ENCODE measurements around the gene ADCY10.

The ADCY10 gene

GRCh38 chr1:167862432-167863076 is 51.4 kb downstream of the ADCY10 start:
- Histone ChIP-seq H3K4me3 (no peak overlapping the region), H3K27ac (no peak overlapping the region)
- TF ChIP-seq, protein P1, sequence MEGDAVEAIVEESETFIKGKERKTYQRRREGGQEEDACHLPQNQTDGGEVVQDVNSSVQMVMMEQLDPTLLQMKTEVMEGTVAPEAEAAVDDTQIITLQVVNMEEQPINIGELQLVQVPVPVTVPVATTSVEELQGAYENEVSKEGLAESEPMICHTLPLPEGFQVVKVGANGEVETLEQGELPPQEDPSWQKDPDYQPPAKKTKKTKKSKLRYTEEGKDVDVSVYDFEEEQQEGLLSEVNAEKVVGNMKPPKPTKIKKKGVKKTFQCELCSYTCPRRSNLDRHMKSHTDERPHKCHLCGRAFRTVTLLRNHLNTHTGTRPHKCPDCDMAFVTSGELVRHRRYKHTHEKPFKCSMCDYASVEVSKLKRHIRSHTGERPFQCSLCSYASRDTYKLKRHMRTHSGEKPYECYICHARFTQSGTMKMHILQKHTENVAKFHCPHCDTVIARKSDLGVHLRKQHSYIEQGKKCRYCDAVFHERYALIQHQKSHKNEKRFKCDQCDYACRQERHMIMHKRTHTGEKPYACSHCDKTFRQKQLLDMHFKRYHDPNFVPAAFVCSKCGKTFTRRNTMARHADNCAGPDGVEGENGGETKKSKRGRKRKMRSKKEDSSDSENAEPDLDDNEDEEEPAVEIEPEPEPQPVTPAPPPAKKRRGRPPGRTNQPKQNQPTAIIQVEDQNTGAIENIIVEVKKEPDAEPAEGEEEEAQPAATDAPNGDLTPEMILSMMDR (IDR thresholded peaks at IDR 0.05): no peak
- DNase-seq (ENCODE audit: low spot score): no peak

DNA sequence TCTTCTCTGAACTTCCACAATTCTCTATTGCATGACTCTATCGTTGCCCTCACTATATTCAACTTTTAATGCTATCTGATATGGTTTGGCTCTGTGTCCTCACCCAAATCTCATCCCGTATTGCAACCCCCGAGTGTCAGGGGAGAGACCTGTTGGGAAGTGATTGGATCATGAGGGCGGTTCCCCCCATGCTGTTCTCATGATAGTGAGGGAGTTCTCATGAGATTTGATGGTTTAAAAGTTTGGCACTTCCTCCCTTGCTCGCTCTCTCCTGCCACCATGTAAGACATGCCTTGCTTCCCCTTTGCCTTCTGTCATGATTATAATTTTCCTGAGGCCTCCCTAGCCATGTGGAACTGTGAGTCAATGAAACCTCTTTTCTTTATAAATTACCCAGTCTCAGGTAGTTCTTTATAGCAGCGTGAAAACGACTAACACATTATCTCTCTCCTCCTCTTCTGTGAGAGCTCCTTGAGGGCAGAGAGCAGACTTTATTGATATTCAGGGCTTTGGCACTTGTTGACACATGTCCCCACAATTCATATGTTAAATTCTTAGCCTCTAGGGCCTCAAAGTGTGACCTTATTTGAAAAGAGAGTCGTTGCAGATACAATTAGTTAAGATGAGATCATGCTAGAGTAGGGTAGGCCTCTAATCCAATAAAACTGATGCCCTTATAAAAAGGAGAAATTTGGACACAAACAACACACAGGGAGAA is 52.1 kb downstream of the ADCY10 start:
- Histone ChIP-seq H3K27ac (no peak overlapping the region), H3K4me3 (no peak overlapping the region)
- DNase-seq (ENCODE audit: low spot score): no peak
- TF ChIP-seq, protein P1 (IDR thresholded peaks at IDR 0.05): no peak

- H3K27ac ChIP-seq: no peak overlapping the region
- H3K4me3 ChIP-seq: no peak overlapping the region
- DNase-seq (ENCODE audit: low spot score): no peak
- TF ChIP-seq, protein P1 (IDR thresholded peaks at IDR 0.05): no peak
Measured at GRCh38 chr1:167860231-167860923, 53.6 kb downstream of the ADCY10 start.

DNA sequence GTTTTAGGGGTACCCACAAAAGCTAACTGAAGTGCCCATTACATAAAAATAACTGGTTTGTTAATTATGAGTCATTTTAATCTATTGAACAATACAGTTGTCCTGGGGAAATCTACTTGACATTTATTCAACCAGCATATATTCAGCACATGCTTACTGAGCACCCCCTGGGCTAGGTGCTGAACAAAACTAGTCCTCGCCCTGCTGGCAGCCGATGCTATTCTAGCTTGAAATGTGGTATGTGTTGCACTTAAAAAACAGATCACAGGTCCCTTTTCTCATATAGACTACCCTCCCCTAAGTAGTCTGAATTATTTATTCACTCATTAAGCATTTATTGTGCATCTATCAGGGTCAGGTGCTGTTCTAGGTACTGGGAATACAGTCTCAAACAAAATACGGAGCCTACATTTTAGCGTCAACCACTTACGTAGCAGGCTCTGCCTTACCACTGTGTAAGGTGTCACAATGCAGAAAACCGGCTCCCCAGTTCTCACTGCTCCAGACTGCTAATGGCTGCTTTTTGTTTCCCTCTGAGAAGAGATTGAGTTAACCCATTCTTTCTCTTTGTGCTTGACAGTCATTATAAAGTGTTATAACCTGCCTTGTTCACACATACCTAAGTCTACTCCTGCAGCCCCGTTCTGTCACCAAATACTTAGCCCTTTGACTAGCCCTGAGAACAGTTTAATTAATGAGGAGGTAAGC is 57.1 kb downstream of the ADCY10 start:
- Histone ChIP-seq H3K4me3 (no peak overlapping the region), H3K27ac (no peak overlapping the region)
- TF ChIP-seq, protein P1 (IDR thresholded peaks at IDR 0.05): no peak
- DNase-seq (ENCODE audit: low spot score): no peak

- H3K27ac ChIP-seq: no peak overlapping the region
- no peak for DNase-seq (ENCODE audit: low spot score)
- TF ChIP-seq, protein P1 (IDR thresholded peaks at IDR 0.05): no peak
- H3K4me3 ChIP-seq: no peak overlapping the region
Measured at GRCh38 chr1:167854184-167854583, 59.8 kb downstream of the ADCY10 start.

GRCh38 chr1:167849666-167850065 is 64.3 kb downstream of the ADCY10 start:
- H3K4me3 ChIP-seq: no peak overlapping the region
- DNase-seq (ENCODE audit: low spot score): no peak
- TF ChIP-seq, protein P1 (IDR thresholded peaks at IDR 0.05): no peak
- H3K27ac ChIP-seq: no peak overlapping the region

Measured in coronary artery (tissue), 2 donors.